HG03135 (cell line): ENCODE results near the gene ATF5.

ENCODE experiments used
- ATAC-seq: cut with Tn5 transposase; IDR thresholded peaks from one replicate; pipeline ENCODE4 v1.9.1; 2021; ENCODE audit warnings: mild to moderate bottlenecking, moderate library complexity; ENCODE audit not compliant: unreplicated experiment

ATF5 gene

DNA sequence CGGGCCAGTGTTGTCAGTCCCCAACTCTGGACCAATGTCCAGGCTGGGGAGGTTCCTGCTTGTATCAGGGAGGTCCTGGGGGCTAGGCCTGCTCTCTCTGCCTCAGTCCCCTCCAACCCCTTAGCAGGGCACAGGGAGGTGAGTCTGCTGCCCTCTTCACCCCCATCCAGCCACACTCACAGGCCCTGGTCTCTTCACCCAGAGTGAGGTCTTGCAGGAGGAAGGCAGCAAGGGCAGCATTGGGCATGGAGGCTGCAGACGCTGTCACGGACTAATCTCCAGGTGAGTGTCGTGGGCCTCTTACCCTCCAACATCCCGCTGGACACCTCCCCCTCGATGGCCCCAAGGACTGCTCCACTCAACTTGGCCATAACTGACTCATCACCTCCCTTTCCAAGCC lies 43.8 kb downstream of the ATF5 start:
- no peak for ATAC-seq

DNA sequence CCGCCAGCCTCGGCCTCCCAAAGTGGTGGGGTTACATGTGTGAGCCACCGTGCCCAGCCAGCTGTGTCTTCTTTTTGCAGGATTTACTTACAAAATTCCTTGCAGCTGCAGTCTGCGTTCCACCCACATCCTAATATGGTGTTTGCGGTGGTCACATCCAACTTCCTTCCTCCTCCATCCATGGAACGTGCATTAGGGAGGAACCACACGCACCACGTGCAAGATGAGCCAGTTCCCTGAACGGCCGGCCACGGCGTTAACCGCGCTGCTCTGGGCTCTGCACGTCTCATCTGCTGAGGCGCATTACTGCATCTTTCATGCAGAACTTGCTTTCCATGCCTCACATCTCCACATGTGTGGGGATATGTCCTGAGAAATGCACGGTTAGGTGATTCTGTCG lies 45.0 kb downstream of the ATF5 start:
- no peak for ATAC-seq

DNA sequence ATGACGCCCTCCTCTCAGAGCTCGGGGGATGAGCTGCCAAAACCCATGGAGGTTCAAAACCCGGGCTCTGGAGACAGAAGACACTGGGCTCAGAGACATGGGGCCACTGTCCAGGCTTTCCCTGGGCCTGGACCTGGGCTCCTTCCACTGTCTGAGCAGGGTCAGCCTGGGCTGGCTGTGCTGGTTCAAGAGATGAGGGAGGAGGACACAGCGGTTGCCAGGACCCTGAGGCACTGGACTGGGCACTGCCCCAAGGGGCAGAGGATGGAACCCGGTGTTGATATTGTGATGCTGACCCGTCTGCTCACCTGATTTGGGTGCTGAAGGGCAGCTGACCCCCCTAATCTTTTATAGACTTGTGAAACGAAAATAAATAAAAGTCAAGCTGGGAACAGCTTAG lies 46.0 kb downstream of the ATF5 start:
- ATAC-seq, result no peak

DNA sequence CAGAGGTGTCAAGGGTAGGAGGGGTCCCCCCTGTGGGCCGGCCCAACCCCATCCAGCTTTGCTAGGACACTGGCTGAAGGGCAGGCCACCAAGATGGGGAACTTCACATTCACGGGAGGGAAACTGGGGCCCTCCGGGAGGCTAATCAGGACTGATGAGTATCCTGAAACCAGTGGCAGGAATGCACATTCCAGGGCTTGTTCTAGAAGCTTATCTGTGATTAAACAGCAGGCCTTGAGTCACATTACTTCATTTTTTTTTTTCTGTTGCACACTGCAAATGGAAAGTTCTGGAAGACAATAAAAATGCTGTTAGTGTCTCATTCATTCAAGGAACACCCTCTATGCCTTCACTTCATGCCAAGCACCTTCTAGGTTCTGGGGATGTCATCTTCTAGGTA lies 47.5 kb downstream of the ATF5 start:
- ATAC-seq, result no peak

DNA sequence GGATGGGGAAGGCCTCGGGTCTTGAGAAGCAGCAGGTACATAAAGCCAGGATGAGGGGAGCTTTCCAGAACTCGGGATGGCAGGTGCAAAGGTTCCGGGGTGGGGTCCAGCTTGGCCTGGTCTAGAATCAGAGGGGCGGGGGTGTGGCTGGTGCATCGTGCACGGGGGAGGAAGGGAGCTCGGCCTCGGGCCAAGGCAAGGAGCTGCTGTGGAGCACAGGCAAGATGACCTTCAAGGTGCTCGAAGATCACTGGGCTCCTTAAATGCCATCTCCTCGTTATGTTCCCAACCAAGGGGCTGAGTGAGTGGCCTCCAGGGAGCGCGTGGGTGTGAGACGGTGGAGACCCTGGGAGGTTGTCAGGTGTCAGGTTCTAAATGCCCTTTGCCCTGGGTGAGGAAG lies 48.1 kb downstream of the ATF5 start:
- ATAC-seq, result no peak

DNA sequence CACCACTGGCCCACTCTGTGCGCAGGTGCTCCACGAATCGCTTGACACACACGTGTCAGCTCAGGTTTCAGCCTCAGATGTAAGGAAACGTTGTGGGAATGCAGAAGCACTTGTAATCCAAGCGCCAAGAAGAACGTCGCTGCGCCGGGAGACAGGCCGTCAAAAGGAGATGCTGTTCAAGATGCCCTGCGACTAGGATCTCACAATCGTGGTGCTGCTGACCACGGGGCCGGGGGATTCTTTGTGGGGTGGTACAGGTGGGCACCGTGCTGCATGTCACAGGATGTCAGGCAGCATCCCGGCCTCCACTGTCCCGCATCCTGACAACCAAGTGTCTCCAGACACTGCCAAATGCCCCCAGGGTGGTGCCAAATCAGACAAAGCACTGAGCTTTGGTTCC lies 48.9 kb downstream of the ATF5 start:
- no peak for ATAC-seq

DNA sequence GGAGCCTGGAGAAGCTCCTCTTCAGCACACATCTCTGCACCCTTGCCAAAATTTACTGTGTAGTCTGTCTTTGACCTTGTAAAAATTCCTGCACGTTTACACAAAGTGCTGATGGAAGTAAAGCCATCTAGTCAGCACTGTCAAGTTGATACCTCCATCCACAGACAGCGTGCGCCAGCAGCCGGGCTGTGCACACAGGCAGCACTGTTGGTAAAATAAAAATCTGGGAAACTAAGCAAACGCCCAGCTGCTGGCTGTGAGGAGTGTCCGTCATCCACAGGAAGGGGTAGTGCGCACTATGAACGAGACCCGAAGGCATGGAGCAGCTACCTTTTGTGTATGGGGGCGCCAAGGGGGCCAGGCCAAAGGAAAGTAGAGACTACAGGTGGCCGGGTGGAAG lies 49.3 kb downstream of the ATF5 start:
- no peak for ATAC-seq

DNA sequence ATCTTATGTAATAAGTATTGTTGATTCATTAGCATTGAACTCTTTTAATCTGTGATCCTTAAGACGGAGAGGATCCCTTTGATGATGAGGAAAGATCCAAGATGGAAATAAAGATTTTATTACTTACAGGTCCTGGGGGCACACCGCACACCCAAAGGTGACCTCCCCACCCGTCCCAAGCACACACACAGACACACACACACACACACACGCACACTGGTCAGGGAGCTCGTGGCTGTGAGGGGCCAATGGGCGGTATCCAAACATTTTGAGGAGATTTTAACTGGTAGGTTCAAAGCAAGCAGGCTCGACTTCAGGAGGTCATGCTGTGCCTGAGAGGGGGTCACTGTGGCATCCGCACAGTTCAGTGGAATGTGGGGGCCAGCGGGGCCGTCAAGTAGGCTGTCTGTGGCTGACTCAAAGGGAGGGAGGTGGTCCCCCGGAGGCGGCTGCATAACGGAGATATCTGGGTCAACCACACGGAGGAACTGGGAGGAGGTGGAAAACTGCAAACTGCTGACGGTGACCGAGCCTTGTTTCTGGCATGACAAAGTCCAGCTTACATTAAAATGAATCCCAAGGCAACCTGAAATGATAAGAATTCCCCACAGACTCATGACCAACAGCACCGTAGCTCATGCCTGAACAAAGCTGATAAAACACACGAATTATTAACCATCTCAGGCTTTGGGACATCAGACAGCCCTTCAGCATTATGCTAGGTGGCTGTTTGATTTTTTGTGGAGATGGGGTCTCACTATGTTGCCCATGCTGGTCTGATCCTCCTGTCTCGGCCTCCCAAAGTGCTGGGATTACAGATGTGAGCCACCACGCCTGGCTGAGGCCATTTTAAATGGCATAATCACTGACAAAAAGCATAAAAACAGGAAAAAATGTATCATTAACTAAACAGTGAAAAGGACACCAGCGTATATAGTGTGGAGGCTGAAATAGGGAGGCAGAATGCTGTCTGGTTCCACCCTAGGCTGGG lies 52.9 kb downstream of the ATF5 start:
- ATAC-seq, result no peak
